ENCODE data around the gene MEIS3.

MEIS3 gene

DNA sequence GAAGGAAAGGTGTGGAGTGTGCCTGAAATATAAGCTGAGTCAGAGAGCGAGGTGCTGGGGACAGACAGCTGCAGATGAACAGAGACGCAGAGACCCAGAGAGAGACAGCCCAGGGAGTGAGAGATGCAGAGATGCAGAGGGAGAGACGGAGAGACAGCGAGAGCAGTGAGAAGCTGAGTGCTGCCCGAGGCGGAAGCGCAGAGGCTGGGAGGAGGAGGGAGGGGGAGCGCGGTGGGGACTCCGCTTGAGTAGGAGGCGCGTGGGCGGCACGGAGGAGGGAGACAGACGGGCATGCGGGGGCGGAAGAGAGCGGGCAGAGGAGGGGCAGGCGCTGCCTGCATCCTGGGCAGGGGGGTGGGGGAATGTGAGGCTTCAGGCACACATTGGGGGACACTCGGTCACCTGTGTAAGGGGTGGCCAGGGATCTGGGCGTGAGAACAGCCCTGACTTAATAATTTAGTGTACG is 26.6 kb upstream of the MEIS3 start:
- TF ChIP-seq, protein P1, sequence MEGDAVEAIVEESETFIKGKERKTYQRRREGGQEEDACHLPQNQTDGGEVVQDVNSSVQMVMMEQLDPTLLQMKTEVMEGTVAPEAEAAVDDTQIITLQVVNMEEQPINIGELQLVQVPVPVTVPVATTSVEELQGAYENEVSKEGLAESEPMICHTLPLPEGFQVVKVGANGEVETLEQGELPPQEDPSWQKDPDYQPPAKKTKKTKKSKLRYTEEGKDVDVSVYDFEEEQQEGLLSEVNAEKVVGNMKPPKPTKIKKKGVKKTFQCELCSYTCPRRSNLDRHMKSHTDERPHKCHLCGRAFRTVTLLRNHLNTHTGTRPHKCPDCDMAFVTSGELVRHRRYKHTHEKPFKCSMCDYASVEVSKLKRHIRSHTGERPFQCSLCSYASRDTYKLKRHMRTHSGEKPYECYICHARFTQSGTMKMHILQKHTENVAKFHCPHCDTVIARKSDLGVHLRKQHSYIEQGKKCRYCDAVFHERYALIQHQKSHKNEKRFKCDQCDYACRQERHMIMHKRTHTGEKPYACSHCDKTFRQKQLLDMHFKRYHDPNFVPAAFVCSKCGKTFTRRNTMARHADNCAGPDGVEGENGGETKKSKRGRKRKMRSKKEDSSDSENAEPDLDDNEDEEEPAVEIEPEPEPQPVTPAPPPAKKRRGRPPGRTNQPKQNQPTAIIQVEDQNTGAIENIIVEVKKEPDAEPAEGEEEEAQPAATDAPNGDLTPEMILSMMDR (conservative IDR thresholded peaks at IDR 0.05; ENCODE audit: control insufficient read depth, insufficient read depth, low read depth, low read length) = no peak
- H3K4me3 ChIP-seq (ENCODE audit: control insufficient read depth, low read depth, low read length) = no peak overlapping the region
- DNase-seq (ENCODE audit: low read depth) = no peak

DNA sequence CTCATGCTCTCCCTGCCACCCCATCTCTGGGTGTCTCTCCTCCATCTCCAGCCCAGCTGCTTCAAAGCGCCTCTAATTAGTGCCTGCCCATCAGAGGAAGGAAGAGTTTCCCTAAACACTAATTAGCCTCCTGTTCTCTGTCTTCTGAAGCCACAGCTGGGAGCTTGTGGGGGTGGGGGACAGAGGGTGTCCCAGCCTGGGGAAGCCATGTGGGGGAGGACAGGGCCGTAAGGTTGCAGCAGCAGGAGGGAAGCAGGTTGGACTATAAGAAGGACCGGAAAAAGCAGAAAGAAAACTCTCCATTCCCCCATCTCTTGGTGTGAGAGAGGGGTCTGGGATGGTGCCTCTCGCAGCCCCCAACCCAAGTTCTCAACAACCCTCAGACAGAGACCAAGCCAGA is 26.2 kb upstream of the MEIS3 start:
- no peak overlapping the region for H3K4me3 ChIP-seq (ENCODE audit: control insufficient read depth, low read depth, low read length)
- no peak for DNase-seq (ENCODE audit: low read depth)
- TF ChIP-seq, protein P1 (conservative IDR thresholded peaks at IDR 0.05; ENCODE audit: control insufficient read depth, insufficient read depth, low read depth, low read length) = no peak

DNA sequence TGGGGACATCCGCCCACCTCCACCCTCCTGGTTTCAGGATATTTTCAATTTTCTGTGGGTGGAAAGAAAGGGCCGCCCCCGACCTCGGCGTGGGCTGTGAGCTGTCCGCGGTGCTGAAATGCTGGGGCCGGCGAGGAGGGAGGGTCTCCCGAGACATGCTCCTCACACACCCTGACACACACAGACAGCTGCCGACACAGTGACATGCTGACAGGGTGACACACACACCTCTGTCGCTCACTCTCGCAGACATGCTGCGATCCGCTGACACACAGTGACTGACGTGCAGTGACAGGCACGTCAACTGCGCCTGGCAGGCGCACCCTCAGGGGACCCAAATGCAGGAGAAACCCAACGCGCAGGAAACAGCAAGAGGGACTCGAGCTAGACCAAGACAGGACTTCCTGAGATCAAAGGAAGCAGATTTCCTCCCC is 25.1 kb upstream of the MEIS3 start:
- DNase-seq (ENCODE audit: low read depth) = no peak
- TF ChIP-seq, protein P1 (conservative IDR thresholded peaks at IDR 0.05; ENCODE audit: control insufficient read depth, insufficient read depth, low read depth, low read length) = no peak
- H3K4me3 ChIP-seq (ENCODE audit: control insufficient read depth, low read depth, low read length) = no peak overlapping the region

DNA sequence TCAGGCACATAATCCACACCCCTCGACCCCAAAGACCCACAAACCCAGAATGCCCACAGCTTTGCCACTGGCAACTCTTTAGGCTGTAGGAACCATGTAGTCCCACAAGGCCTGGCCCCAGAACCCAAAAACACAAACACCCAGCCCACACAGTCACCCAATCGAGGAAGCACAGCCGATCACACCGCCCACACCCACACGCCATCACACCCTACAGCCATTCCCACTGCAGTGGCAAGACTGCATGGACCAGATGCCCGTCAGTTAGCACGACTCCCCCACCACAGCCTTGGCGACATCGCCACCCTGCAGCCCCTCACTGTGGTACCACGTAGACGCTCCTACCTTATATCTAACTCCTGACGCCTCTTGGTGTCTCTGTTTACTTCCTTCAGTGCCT is 24.0 kb upstream of the MEIS3 start:
- no peak overlapping the region for H3K4me3 ChIP-seq (ENCODE audit: control insufficient read depth, low read depth, low read length)
- TF ChIP-seq, protein P1 (conservative IDR thresholded peaks at IDR 0.05; ENCODE audit: control insufficient read depth, insufficient read depth, low read depth, low read length) = no peak

DNA sequence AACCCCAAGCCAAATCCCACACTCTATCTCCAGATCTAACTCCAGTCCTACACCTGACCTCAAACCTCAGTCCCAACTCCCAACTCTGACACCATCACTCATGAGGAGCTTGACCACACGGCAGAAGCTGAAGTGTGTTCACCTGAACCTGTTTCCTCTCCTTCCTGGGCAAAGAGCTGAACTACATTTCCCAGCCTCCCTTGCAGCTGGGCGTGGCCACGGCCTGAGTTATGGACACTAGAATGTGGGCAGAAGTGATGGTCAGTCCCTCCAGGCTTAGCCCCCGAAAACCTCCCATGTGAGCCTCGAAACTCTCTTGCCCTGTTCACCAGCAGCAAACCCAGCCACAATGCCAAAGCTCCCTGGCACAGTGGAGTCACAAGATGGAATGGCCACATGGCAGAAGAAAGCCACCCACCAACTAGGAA is 19.5 kb upstream of the MEIS3 start:
- DNase-seq (ENCODE audit: low read depth) = no peak
- H3K4me3 ChIP-seq (ENCODE audit: control insufficient read depth, low read depth, low read length) = no peak overlapping the region
- TF ChIP-seq, protein P1 (conservative IDR thresholded peaks at IDR 0.05; ENCODE audit: control insufficient read depth, insufficient read depth, low read depth, low read length) = no peak

More for the DNA sequence above, 24.0 kb upstream of the MEIS3 start:
- DNase-seq (ENCODE audit: low read depth) = no peak

DNA sequence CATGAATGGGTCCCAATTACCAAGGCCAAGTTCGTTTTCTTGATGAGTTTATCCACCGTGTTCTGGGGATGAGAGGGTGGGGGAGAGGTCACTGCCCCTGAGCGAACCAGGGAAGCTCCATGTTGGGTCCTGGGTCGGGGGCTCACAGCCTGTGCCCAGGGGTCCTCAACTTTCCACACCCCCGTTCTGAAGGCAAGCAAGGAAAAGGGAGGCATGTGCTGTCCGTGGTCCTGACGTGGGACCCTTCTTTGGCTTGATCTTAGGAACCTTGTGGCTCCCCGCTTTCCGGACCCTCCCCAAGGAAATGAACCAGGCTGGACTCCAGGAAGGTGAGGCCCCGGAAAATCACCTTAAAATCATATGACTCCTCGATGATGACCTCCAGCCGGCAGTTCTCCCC is 18.2 kb upstream of the MEIS3 start:
- TF ChIP-seq, protein P1 (conservative IDR thresholded peaks at IDR 0.05; ENCODE audit: control insufficient read depth, insufficient read depth, low read depth, low read length) = no peak
- H3K4me3 ChIP-seq (ENCODE audit: control insufficient read depth, low read depth, low read length) = no peak overlapping the region
- no peak for DNase-seq (ENCODE audit: low read depth)
